GM18507 (cell line): Measurements from ENCODE around the gene KRT40.

Source experiments
- DNase-seq: peaks from one replicate; pipeline ENCODE4 v3.0.0; 2011; ENCODE audit warnings: low read depth; ENCODE audit not compliant: insufficient read length; ENCODE audit errors: extremely low spot score
- FAIRE-seq: peaks from 2 replicates; lab custom pipeline; 2011; peaks lifted over from hg19 to GRCh38; lab: Jason Lieb, UNC

The KRT40 gene

GRCh38 chr17:40984226-40984625, at the start of gene KRT40:
Gene KRT40, minus strand, starts transcription at chr17:40984326. Its CDS starts 53 bp downstream, at chr17:40984273.
- DNase-seq (no peak), FAIRE-seq (no peak)

- DNase-seq (no peak), FAIRE-seq (no peak)
These were observed 45.6 kb upstream of the KRT40 start, which contains the start of gene KRTAP1-4 for GRCh38 chr17:41029633-41030245. Gene KRTAP1-4, minus strand, starts transcription at chr17:41030195. Its CDS starts 117 bp downstream, at chr17:41030078.

GRCh38 chr17:41026715-41027471, 42.8 kb upstream of the KRT40 start, which contains the start of gene KRTAP1-5:
Gene KRTAP1-5, minus strand, starts transcription at chr17:41027208. Its CDS starts 53 bp downstream, at chr17:41027155.
- FAIRE-seq (no peak), DNase-seq (no peak)

- FAIRE-seq (no peak), DNase-seq (no peak)
These were observed 40.6 kb upstream of the KRT40 start for GRCh38 chr17:41024697-41025096.

GRCh38 chr17:41020336-41020735, 36.2 kb upstream of the KRT40 start:
- no peak for FAIRE-seq

GRCh38 chr17:41019415-41019814, 35.3 kb upstream of the KRT40 start:
- FAIRE-seq (no peak), DNase-seq (no peak)

More at GRCh38 chr17:41020336-41020735, 36.2 kb upstream of the KRT40 start:
- no peak for DNase-seq

GRCh38 chr17:41018541-41018940, 34.4 kb upstream of the KRT40 start:
- DNase-seq (no peak), FAIRE-seq (no peak)

- FAIRE-seq (no peak), DNase-seq (no peak)
These were observed 32.6 kb upstream of the KRT40 start for GRCh38 chr17:41016578-41017215.

- DNase-seq (no peak), FAIRE-seq (no peak)
These were observed 31.3 kb upstream of the KRT40 start for GRCh38 chr17:41015454-41015853.

GRCh38 chr17:41013606-41014005, 29.5 kb upstream of the KRT40 start:
- no peak for FAIRE-seq

GRCh38 chr17:41013181-41013580, 29.1 kb upstream of the KRT40 start:
- FAIRE-seq (no peak), DNase-seq (no peak)

More at GRCh38 chr17:41013606-41014005, 29.5 kb upstream of the KRT40 start:
- no peak for DNase-seq

- DNase-seq (no peak), FAIRE-seq (no peak)
These were observed 28.4 kb upstream of the KRT40 start for GRCh38 chr17:41012326-41013120.

- FAIRE-seq, result no peak
These were observed 26.3 kb upstream of the KRT40 start for GRCh38 chr17:41010441-41010840.

GRCh38 chr17:41009936-41010335, 25.8 kb upstream of the KRT40 start:
- DNase-seq (no peak), FAIRE-seq (no peak)

More at GRCh38 chr17:41010441-41010840, 26.3 kb upstream of the KRT40 start:
- DNase-seq, result no peak

- DNase-seq, result no peak
These were observed 25.2 kb upstream of the KRT40 start for GRCh38 chr17:41009301-41009760.

GRCh38 chr17:41008811-41009210, 24.7 kb upstream of the KRT40 start, which contains the start of gene KRTAP3-1:
Gene KRTAP3-1, minus strand, starts transcription at chr17:41009128. Its CDS starts 54 bp downstream, at chr17:41009074.
- FAIRE-seq, result no peak
- no peak for DNase-seq

More at GRCh38 chr17:41009301-41009760, 25.2 kb upstream of the KRT40 start:
- FAIRE-seq, result no peak

GRCh38 chr17:41004397-41004796, 20.3 kb upstream of the KRT40 start:
- FAIRE-seq, result no peak
- DNase-seq, result no peak

- DNase-seq (no peak), FAIRE-seq (no peak)
These were observed 19.8 kb upstream of the KRT40 start for GRCh38 chr17:41003926-41004325.

GRCh38 chr17:41002814-41003213, 18.7 kb upstream of the KRT40 start:
- FAIRE-seq, result no peak
- no peak for DNase-seq
